K562 (cell line): ENCODE results near the gene FBXO17. TPM values are rescaled to one million over a fixed set of nuclear protein-coding genes. Genes with fewer than 3 reads are reported as not detected.

Experiments used
- GTF3C2 ChIP-seq: IDR thresholded peaks from 3 replicates; pipeline ENCODE4 v1.6.1; 2011; ENCODE audit warnings: borderline replicate concordance, mild to moderate bottlenecking, moderate library complexity; ENCODE audit not compliant: insufficient read length; ENCODE audit errors: extremely low read depth
- HDAC1 ChIP-seq, 2 experiments: fragments of 450-650 bp; IDR thresholded peaks; 2 replicates each; pipeline ENCODE4 v1.6.1; 2016 to 2017; ENCODE audit warnings: inconsistent platforms in 1 of 2, mild to moderate bottlenecking in 1 of 2, moderate library complexity in 1 of 2
- HDAC2 ChIP-seq: fragments of 450-650 bp; IDR thresholded peaks from 2 replicates; pipeline ENCODE4 v1.6.1; 2016; ENCODE audit warnings: mild to moderate bottlenecking
- HIVEP1 ChIP-seq: fragments of 250-450 bp; sonication (Bioruptor Pico); IDR thresholded peaks from 2 replicates; pipeline ENCODE4 v1.4.0; 2020; ENCODE audit warnings: mild to moderate bottlenecking
- HSF4 ChIP-seq: fragments of 250-450 bp; sonication (Bioruptor Pico); IDR thresholded peaks from 2 replicates; pipeline ENCODE4 v2.1.2; 2022; ENCODE audit warnings: mild to moderate bottlenecking, moderate library complexity, borderline replicate concordance
- MEF2D ChIP-seq: conservative IDR thresholded peaks from 2 replicates; pipeline ENCODE4 v1.6.1; 2016; ENCODE audit warnings: low read depth, missing genetic modification characterization, missing compliant biosample characterization
- MTA3 ChIP-seq: fragments of 450-650 bp; formaldehyde crosslinking; IDR thresholded peaks from 2 replicates; pipeline ENCODE4 v1.6.1; 2017; ENCODE audit warnings: mild to moderate bottlenecking, borderline replicate concordance
- NKRF ChIP-seq: fragments of 450-650 bp; IDR thresholded peaks from 2 replicates; pipeline ENCODE4 v1.6.1; 2016; ENCODE audit warnings: borderline replicate concordance
- NRF1 ChIP-seq, 2 experiments: fragments of 450-650 bp; IDR thresholded peaks in 1 of 2; conservative IDR thresholded peaks in 1 of 2; 2 replicates each; pipeline ENCODE4 v1.6.1; 2014; ENCODE audit warnings: mild to moderate bottlenecking in 2 of 2
- NUFIP1 ChIP-seq: fragments of 450-650 bp; IDR thresholded peaks from 2 replicates; pipeline ENCODE4 v1.6.1; 2018; ENCODE audit not compliant: partially characterized antibody
- RBM22 ChIP-seq: fragments of 200-400 bp; formaldehyde crosslinking; IDR thresholded peaks from 2 replicates; pipeline ENCODE4 v1.6.1; 2018; ENCODE audit warnings: low read length, low read depth; ENCODE audit not compliant: poor library complexity, severe bottlenecking
- TAF1 ChIP-seq: IDR thresholded peaks from 2 replicates; pipeline ENCODE4 v1.6.1; 2011; ENCODE audit warnings: mild to moderate bottlenecking, low read length, moderate library complexity; ENCODE audit not compliant: insufficient read depth, control insufficient read depth, severe bottlenecking; ENCODE audit errors: extremely low read depth
- THAP12 ChIP-seq: fragments of 250-450 bp; sonication (Bioruptor Pico); IDR thresholded peaks from 2 replicates; pipeline ENCODE4 v1.9.0; 2021; ENCODE audit warnings: mild to moderate bottlenecking, inconsistent platforms
- XRCC5 ChIP-seq: fragments of 200-400 bp; formaldehyde crosslinking; IDR thresholded peaks from 2 replicates; pipeline ENCODE4 v1.6.1; 2017; ENCODE audit warnings: low read depth, mild to moderate bottlenecking, low read length
- ZBTB34 ChIP-seq: fragments of 250-450 bp; sonication (Bioruptor Pico); IDR thresholded peaks from 2 replicates; pipeline ENCODE4 v1.8.0; 2021; ENCODE audit warnings: mild to moderate bottlenecking, moderate library complexity
- ZNF124 ChIP-seq: sonication (generic); formaldehyde crosslinking; IDR thresholded peaks from 2 replicates; pipeline ENCODE4 v1.8.1; 2022; ENCODE audit warnings: missing genetic modification reagents
- ZNF316 ChIP-seq: fragments of 450-650 bp; IDR thresholded peaks from 2 replicates; pipeline ENCODE4 v1.6.1; 2016
- ZNF561 ChIP-seq: fragments of 450-650 bp; formaldehyde crosslinking; conservative IDR thresholded peaks from 2 replicates; pipeline ENCODE4 v1.4.0; 2020; ENCODE audit warnings: mild to moderate bottlenecking, moderate library complexity
- ZSCAN32 ChIP-seq: fragments of 450-650 bp; formaldehyde crosslinking; IDR thresholded peaks from 2 replicates; pipeline ENCODE4 v1.4.0; 2020; ENCODE audit warnings: mild to moderate bottlenecking, moderate library complexity
- ZZZ3 ChIP-seq: fragments of 450-650 bp; IDR thresholded peaks from 2 replicates; pipeline ENCODE4 v1.6.1; 2016; ENCODE audit warnings: antibody characterized with exemption, mild to moderate bottlenecking, moderate library complexity
- polyA plus RNA-seq, 8 experiments: library from polyadenylated mRNA; depleted of rRNA in 4 of 8; stranded (reverse) in 5 of 8; unstranded in 3 of 8; fragments of >200 nt; fragmentation: Nextera tagmentation in 2 of 8; fragmentation: Illumina TruSeq in 1 of 8; extraction: Ambion mirVana in 2 of 8; extraction: Trizol in 1 of 8; gene quantifications; 2 replicates each; pipeline versions ENCODE4 v1.2.1 to v1.2.3, GENCODE V29; 2011 to 2014; ENCODE audit warnings: inconsistent platforms in 1 of 8, missing spikeins in 1 of 8
- total RNA-seq, 7 experiments: library from RNA; depleted of rRNA in 6 of 7; stranded (reverse); fragments of >200 nt in 6 of 7; fragmentation: Illumina TruSeq in 2 of 7; extraction: Trizol in 2 of 7; gene quantifications; 2 replicates each; pipeline versions ENCODE4 v1.2.1 to v1.2.3, GENCODE V29; 2011 to 2021; ENCODE audit warnings: low replicate concordance in 1 of 7

FBXO17 gene
- total and polyA plus RNA-seq, 9 of the 15 experiments (the other 6 are each of a cell fraction or from before 2014, with no cell fraction given), result 4.1 to 27.1 (median 19.0) TPM

- TF ChIP-seq THAP12 (CRISPR knock-in tag) (no peak), TAF1 (no peak), ZBTB34 (CRISPR knock-in tag) (no peak), ZSCAN32 (CRISPR knock-in tag) (no peak), HDAC2 (peak; percentile 53; the same call in 1 of the 2 replicates), ZNF561 (CRISPR knock-in tag) (no peak), GTF3C2 (no peak), ZZZ3 (no peak), NKRF (peak; percentile 48), RBM22 (no peak), MEF2D (tag) (no peak), ZNF124 (CRISPR knock-in tag) (no peak), XRCC5 (no peak), HIVEP1 (CRISPR knock-in tag) (no peak), HDAC1 (IDR thresholded peaks at IDR 0.05) (peak; percentile 15 to 80; a peak in 1 of 4 replicates), ZNF316 (no peak), MTA3 (no peak; the same call in 1 of the 2 replicates), HSF4 (CRISPR knock-in tag) (no peak), NUFIP1 (no peak), NRF1 (conservative IDR thresholded peaks at IDR 0.05 in 1 of 2, IDR thresholded peaks at IDR 0.05 in 1 of 2) (no peak)
Observed at GRCh38 chr19:38930776-38931520, 44.6 kb downstream of the FBXO17 start, which contains the start of gene MRPS12 (continued).
